ENCODE measurements around the gene UBTD1. TPM values are rescaled to one million over a fixed set of nuclear protein-coding genes. Genes with fewer than 3 reads are reported as not detected.

The UBTD1 gene
- total RNA-seq, 4 donors from 2014 or later: 0.29 to 25.9 (median 6.7) TPM

- Histone ChIP-seq H3K4me3 (no peak overlapping the region), H3K27ac (no peak overlapping the region), H3K27me3 (no peaks in the 10 kb centered on the region), H3K4me1 (no peaks in the 10 kb centered on the region), H3K36me3 (no peaks in the 10 kb centered on the region), H3K9me3 (no peaks in the 10 kb centered on the region)
- TF ChIP-seq POLR2A (IDR thresholded peaks at IDR 0.05) (no peak), CTCF (IDR thresholded peaks at IDR 0.05) (no peak)
- no peak for DNase-seq
- intact Hi-C loops (cut with DNase I; ENCODE audit: low total_unique reads): no loop called here
Observed at GRCh38 chr10:97570789-97571471, 72.2 kb downstream of the UBTD1 start.

GRCh38 chr10:97571622-97572021 is 72.9 kb downstream of the UBTD1 start:
- Histone ChIP-seq H3K36me3 (no peaks in the 10 kb centered on the region), H3K4me3 (no peak overlapping the region), H3K9me3 (no peaks in the 10 kb centered on the region), H3K4me1 (no peaks in the 10 kb centered on the region), H3K27ac (no peak overlapping the region), H3K27me3 (no peaks in the 10 kb centered on the region)
- TF ChIP-seq POLR2A (IDR thresholded peaks at IDR 0.05): no peak
- TF ChIP-seq CTCF (IDR thresholded peaks at IDR 0.05): no peak
- intact Hi-C loops (cut with DNase I; ENCODE audit: low total_unique reads): no loop called here
- DNase-seq: no peak

- Histone ChIP-seq H3K27ac (no peak within 1 kb of the TSS), H3K27me3 (no peaks in the 10 kb centered on the region), H3K4me3 (no peak within 1 kb of the TSS), H3K4me1 (no peaks in the 10 kb centered on the region), H3K36me3 (no peaks in the 10 kb centered on the region), H3K9me3 (no peaks in the 10 kb centered on the region)
- DNase-seq: peak; percentile 71
- intact Hi-C loops (cut with DNase I; ENCODE audit: low total_unique reads): no loop called here
- TF ChIP-seq CTCF (IDR thresholded peaks at IDR 0.05): peak; percentile 70 to 80 (median 76)
- TF ChIP-seq POLR2A (IDR thresholded peaks at IDR 0.05): peak in 1 of 2 donors; percentile 16
Observed at GRCh38 chr10:97572214-97572989, 73.7 kb downstream of the UBTD1 start, which contains the start of gene ANKRD2. ANKRD2 (plus strand) TSS chr10:97572779; CDS start chr10:97572789, 10 bp downstream.

GRCh38 chr10:97573021-97573420 is 74.3 kb downstream of the UBTD1 start:
- H3K4me1 ChIP-seq: no peaks in the 10 kb centered on the region
- TF ChIP-seq CTCF (IDR thresholded peaks at IDR 0.05): no peak
- TF ChIP-seq POLR2A (IDR thresholded peaks at IDR 0.05): no peak
- no peaks in the 10 kb centered on the region for H3K9me3 ChIP-seq
- no peaks in the 10 kb centered on the region for H3K27me3 ChIP-seq
- H3K4me3 ChIP-seq: no peak overlapping the region
- no peaks in the 10 kb centered on the region for H3K36me3 ChIP-seq
- intact Hi-C loops (cut with DNase I; ENCODE audit: low total_unique reads): no loop called here
- no peak overlapping the region for H3K27ac ChIP-seq
- no peak for DNase-seq

GRCh38 chr10:97573672-97574071 is 74.9 kb downstream of the UBTD1 start:
- TF ChIP-seq POLR2A (IDR thresholded peaks at IDR 0.05) (no peak), CTCF (IDR thresholded peaks at IDR 0.05) (no peak)
- H3K4me1 ChIP-seq: no peaks in the 10 kb centered on the region
- DNase-seq: no peak
- intact Hi-C loops (cut with DNase I; ENCODE audit: low total_unique reads): no loop called here
- no peaks in the 10 kb centered on the region for H3K36me3 ChIP-seq
- no peak overlapping the region for H3K27ac ChIP-seq
- H3K4me3 ChIP-seq: no peak overlapping the region
- H3K27me3 ChIP-seq: no peaks in the 10 kb centered on the region
- no peaks in the 10 kb centered on the region for H3K9me3 ChIP-seq
